Osteocyte (in vitro differentiated cells): ENCODE measurements around the gene CYP1B1. TPM values are rescaled to one million over a fixed set of nuclear protein-coding genes. Genes with fewer than 3 reads are reported as not detected.

Experiments
- DNase-seq: peaks from one replicate; pipeline ENCODE4 v3.0.0; 2021; ENCODE audit warnings: mixed read lengths; ENCODE audit not compliant: unreplicated experiment; ENCODE audit errors: extremely low spot score
- H3K27ac Mint-ChIP-seq: one replicate; pipeline ENCODE4 v1.8.0; 2021; ENCODE audit warnings: mild to moderate bottlenecking, mixed read lengths; ENCODE audit not compliant: unreplicated experiment
- H3K27me3 Mint-ChIP-seq: one replicate; pipeline ENCODE4 v1.8.0; 2021; ENCODE audit warnings: mixed read lengths; ENCODE audit not compliant: unreplicated experiment
- H3K36me3 Mint-ChIP-seq: one replicate; pipeline ENCODE4 v1.8.0; 2021; ENCODE audit warnings: mixed read lengths; ENCODE audit not compliant: unreplicated experiment
- H3K4me1 Mint-ChIP-seq: one replicate; pipeline ENCODE4 v1.8.0; 2021; ENCODE audit warnings: mixed read lengths; ENCODE audit not compliant: unreplicated experiment
- H3K4me3 Mint-ChIP-seq: one replicate; pipeline ENCODE4 v1.8.0; 2021; ENCODE audit warnings: mild to moderate bottlenecking, moderate library complexity, mixed read lengths; ENCODE audit not compliant: unreplicated experiment
- H3K9me3 Mint-ChIP-seq: one replicate; pipeline ENCODE4 v1.8.0; 2021; ENCODE audit warnings: mixed read lengths; ENCODE audit not compliant: unreplicated experiment
- CTCF ChIP-seq: fragments of 200-600 bp; sonication (generic); IDR thresholded peaks from 2 replicates; pipeline ENCODE4 v1.5.0; 2021; ENCODE audit warnings: antibody characterized with exemption, mild to moderate bottlenecking, moderate library complexity
- total RNA-seq: library from RNA; stranded (reverse); gene quantifications from 2 replicates; pipeline ENCODE4 v1.2.1, GENCODE V29; 2021

CYP1B1 gene
- total RNA-seq, 1 donor from 2014 or later: 137 TPM

- DNase-seq: no peak
- Mint-ChIP-seq H3K36me3 (peaks cover 37% of the 10 kb centered on the region), H3K4me3 (peak overlapping the region; percentile 75), H3K27me3 (no peaks in the 10 kb centered on the region), H3K9me3 (no peaks in the 10 kb centered on the region), H3K27ac (peak overlapping the region; percentile 76), H3K4me1 (peaks cover 61% of the 10 kb centered on the region)
- no peak for TF ChIP-seq CTCF
Measured at GRCh38 chr2:38074058-38074763, 1.7 kb downstream of the CYP1B1 start.

GRCh38 chr2:38073211-38074057 is 2.5 kb downstream of the CYP1B1 start:
- H3K4me1 Mint-ChIP-seq: peaks cover 65% of the 10 kb centered on the region
- H3K4me3 Mint-ChIP-seq: peak overlapping the region; percentile 75

GRCh38 chr2:38070438-38070837 is 5.5 kb downstream of the CYP1B1 start:
- H3K27ac Mint-ChIP-seq: no peak overlapping the region
- no peaks in the 10 kb centered on the region for H3K27me3 Mint-ChIP-seq
- TF ChIP-seq CTCF: no peak
- peaks cover 80% of the 10 kb centered on the region for H3K4me1 Mint-ChIP-seq
- H3K36me3 Mint-ChIP-seq: peaks cover 66% of the 10 kb centered on the region
- DNase-seq: no peak
- no peaks in the 10 kb centered on the region for H3K9me3 Mint-ChIP-seq
- H3K4me3 Mint-ChIP-seq: peak overlapping the region; percentile 72

More at GRCh38 chr2:38073211-38074057, 2.5 kb downstream of the CYP1B1 start:
- H3K36me3 Mint-ChIP-seq: peaks cover 44% of the 10 kb centered on the region
- H3K27me3 Mint-ChIP-seq: no peaks in the 10 kb centered on the region
- no peaks in the 10 kb centered on the region for H3K9me3 Mint-ChIP-seq
- peak overlapping the region; percentile 76 for H3K27ac Mint-ChIP-seq
- no peak for DNase-seq
- TF ChIP-seq CTCF: no peak

- Mint-ChIP-seq H3K4me3 (peak overlapping the region; percentile 63), H3K36me3 (peaks cover 71% of the 10 kb centered on the region), H3K27ac (no peak overlapping the region), H3K4me1 (peaks cover 77% of the 10 kb centered on the region), H3K27me3 (no peaks in the 10 kb centered on the region), H3K9me3 (no peaks in the 10 kb centered on the region)
- DNase-seq: no peak
- TF ChIP-seq CTCF: no peak
Measured at GRCh38 chr2:38068234-38068633, 7.7 kb downstream of the CYP1B1 start.
